Activated CD8-positive, alpha-beta memory T cell treated with anti-CD3 and anti-CD28 coated beads for 48 hours (primary cell): ENCODE data around the gene GFI1B.
"Not testable (repeated sequence)": the region's sequence is repeated elsewhere in the genome, so short reads cannot be mapped to it uniquely, and the experiment has no call there.

Source experiments
- DNase-seq, 3 experiments: peaks; one replicate each; pipeline ENCODE4 v3.0.0-alpha.2; 2020; ENCODE audit warnings: low read depth in 2 of 3, low spot score in 2 of 3

The GFI1B gene

DNA sequence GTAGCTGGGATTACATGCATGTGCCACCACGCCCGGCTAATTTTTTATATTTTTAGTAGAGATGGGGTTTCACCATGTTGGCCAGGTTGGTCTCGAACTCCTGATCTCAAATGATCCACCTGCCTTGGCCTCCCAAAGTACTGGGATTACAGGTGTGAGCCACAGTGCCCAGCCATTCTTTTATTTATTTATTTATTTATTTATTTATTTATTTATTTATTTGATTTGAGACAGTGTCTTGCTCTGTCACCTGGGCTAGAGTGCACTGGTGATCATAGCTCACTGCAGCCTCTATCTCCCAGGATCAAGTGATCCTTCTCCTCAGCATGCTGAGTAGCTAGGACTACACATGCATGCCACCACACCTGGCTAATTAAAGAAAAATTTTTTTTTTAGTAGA lies 10.6 kb upstream of the GFI1B start:
- DNase-seq: not testable (repeated sequence)

DNA sequence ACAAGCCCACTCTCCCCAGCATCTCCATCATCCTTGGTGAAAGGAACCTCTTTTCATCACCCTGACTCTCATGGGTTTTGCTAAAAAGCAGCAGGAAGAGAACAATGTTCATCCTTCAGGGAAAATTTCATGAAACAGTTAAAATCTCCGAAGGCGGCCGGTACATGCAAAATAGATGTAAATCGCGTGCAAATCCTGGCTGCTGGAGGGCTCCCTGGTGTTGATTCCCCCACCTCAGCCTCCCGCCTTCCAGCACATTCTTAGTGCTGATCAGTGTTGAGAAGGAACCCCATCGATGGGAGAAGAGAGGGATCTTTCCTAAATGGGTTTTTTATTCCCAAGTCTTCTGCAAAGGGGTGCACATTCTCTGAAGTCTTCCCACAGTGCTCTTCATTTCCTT lies 8.7 kb upstream of the GFI1B start:
- DNase-seq: no peak

DNA sequence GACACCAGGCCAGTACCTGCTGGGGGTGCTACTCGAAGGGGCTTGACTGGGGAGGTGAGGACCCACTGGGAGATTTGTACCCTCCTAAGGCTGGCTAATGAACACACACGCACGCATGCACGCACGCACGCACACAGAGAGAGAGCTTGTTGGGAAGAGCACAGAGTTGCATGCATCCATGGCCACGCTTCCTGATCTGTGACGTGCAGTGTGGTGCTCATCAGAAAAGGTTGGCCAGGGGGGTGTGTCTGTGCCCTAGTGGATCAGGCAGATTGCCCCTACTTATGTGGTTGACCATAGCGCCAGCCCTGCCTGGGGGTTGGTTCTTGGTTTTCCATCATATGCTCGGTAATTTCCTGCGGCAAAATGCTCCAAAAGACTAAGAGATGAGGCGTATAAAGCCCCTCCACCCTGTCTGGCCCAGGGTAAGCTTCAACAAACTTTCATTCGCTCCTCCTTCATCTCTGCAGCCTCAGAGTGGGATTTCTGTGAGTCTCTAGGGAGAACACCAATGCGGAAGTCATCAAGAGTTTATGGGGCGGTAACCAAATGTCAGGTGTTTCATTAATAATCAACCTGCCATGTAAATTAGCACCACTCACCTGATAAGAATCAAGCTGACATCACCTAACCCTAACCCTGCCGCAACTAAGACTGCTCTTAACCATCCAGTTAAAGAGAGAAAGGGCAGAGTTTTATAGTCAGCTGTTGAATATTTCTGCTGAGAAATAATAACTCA lies 8.0 kb upstream of the GFI1B start:
- no peak for DNase-seq

DNA sequence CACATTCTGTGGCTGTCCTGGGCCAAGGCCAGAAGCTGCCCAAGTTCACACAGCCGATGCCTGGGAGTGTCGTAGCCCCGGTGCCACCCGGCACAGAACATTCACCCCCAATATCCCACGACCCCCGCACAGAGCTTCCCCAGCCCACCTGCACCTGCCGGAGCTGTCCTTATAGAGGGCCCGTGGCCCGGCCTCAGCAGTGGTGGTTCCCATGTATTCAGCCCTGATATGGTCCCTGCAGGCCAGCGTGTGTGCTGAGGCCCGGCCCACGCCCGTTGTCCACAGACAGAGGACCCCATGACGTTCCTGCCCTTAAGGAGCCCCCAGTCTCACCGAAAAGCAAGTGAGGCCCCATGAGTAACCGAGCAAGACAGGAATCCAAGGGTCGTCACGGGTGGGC lies 5.3 kb upstream of the GFI1B start:
- DNase-seq: no peak

DNA sequence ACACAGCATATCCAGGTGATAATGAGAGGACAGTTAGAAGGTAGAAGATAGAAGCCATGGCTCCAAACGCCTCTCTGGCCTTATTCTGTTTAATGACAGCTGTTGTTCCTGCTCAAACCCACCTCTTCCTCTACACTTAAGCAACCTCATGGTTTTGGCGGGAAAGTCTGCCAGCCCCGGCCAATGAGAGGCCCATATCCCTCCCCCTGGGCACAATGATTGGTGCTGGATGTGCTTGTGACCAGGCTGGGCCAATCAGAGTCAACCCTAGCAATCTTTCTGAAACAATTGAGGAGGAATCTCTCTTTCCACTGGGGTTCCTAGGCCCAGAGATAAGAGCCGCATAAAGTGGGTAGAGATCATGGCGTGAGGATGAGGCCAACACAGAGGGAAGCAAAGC lies 4.8 kb upstream of the GFI1B start:
- no peak for DNase-seq

DNA sequence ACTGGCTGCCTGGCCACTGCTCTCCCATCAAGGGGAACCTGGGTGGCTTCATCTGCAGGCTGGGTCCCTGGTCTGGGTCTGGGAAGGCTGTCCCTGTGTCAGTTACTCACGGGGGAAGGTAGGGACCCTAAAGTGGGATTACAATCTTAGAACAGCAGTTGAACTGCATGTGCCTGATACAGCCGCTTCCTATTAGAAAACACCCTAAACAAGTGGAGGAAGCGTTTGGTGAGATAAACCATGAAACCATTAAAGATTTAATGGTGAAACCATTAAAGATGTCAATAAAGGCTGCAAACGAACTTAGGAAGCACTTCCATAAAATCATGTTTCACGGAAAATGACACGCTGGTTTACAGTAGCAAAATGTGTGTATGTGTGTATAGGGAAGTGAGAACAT lies 2.5 kb upstream of the GFI1B start:
- DNase-seq: no peak

DNA sequence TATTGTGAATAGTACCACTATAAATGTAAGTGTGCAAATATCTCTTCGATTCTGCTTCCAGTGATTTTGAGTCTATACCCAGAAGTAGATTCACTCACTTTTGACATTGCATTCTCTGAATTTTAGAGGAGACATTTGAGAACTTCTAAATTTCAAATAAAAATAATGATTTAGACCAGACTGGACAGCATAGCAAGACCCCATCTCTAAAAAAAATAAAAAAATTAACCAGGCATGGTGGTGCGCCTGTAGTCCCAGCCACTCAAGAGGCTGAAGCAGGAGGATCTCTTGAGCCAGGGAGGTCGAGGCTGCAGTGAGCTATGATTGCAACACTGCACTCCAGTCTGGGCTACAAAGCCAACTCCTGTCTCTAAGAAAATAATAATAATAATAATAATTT lies 1.9 kb upstream of the GFI1B start:
- DNase-seq: no peak

DNA sequence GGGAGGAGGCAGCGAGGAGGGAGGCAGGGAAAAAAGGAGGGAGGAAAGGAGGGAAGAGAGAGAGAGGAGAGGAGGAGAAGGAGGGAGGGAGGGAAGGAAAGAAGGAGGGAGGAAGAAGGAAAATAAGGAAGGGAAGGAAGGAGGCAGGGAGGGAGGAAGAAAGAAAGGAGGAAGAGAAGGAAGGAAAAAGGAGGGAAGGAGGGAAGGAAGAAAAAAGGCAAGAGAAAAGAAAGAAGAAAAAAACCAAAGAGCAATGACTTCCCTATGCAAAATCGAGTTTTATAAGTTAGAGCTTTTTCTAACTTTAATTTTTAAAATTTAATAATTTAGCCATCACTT lies 413 bp upstream of the GFI1B start:
- no peak for DNase-seq

DNA sequence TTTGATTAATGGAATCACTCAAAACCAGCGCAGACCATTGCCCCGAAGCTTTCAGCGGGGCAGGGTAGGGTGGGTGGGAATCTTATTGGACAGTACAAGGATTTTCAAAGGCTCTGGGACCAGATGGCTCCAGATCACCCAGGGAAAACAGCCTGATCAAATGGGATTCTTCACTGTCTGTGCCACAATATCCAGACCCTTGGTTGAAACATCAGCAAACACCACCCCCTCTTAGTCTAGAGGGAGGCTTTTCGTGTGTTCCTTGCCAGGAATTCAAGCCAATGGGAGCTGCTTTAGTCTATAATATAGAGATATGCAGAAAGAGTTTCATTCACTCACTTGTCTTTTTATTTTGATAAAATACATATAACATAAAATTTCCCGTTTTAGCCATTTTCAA lies 1.7 kb downstream of the GFI1B start:
- no peak for DNase-seq

DNA sequence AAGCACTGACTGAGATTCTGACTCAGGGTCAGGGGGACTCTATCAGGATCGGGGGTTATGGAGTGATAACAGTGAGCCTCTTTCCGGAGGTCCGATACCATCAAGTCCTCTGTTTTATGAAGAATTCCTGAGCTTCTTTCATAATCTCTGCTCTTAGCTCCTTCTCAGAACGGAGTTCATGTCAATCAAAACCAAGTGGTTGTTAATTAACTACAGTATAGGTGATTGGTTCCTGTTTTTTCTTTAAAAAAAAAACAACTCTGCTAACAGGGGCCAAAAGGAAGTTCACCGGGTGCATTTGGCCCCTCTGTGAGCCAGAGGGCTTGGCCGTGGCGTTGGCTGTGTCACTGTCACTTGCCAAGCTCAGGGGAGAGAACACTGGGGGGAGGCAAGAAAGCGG lies 4.0 kb downstream of the GFI1B start:
- DNase-seq: no peak

DNA sequence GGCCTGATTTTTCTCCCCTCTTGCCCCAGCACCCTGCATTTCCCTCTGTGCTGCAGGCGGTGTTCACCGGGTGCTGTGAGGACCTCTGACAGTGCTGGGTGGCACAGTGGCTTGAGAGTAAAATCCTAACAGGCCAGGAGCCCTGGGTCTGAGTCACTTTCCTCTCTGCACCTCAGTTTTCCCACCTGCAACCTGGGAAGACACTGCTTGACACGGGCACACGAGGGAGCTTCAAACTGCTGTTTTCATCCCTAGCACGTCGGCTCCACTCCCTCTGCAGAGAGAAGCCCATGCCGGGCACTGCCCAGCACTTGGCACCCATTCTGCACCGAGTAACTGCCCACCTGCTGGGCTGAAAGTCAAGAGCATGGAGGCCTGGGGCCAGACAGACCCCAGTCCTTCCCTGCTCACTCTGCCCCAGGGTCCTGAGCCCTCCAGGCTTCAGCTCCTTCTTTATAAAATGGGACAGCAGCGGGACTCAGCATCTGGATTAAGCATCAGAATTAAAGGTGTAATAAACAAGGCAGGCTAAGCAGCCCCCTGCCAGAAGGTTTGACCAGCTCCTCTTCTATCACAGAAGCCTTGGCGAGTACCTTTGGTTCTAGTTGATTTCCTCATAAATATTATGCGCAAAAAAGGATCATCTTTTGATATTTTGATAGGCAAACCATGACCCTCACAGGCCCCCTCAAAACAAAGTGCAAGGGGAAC lies 5.2 kb downstream of the GFI1B start:
- DNase-seq: no peak

DNA sequence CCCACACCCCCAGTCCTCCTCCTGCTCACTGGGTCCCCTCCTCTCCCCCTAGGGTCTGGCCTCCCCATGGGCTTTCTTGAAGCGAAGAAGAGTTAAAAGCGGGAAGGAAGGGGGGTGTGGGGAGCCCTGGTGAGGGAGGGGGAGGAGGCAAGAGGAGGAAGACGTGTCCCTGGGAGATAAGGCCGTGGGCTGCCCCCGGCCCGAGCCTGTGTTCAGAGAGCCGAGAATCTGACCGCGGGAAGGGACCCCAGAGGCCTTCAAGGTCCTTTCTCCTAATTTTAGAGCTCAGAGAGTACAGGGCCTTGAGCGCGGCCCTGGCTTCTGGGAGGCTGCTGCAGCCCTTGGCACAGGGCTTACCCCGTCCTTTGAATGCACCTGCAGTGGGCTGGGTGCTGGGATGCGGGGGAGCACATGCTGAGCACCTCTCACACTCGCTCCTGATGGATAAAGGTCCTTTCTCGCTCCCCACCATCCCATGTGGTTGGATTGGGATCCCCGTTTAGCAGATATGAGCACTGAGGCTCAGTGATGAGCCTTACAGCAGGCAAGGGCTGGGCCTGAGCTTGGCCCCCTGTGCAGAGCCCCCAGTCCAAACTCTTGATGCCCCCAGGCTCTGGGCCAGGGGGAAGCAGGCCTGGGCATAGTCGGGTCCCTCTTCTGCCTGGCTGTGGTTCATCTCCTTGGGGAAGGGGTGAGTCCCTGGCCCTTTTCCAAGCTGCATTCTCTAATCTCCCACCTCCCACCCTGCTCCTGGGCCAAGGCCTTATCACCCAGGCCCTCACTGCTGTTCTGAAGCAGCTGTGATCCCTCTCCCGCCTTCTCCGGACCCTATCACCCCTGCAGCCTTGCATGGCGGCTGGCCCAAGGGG lies 5.9 kb downstream of the GFI1B start:
- no peak for DNase-seq

DNA sequence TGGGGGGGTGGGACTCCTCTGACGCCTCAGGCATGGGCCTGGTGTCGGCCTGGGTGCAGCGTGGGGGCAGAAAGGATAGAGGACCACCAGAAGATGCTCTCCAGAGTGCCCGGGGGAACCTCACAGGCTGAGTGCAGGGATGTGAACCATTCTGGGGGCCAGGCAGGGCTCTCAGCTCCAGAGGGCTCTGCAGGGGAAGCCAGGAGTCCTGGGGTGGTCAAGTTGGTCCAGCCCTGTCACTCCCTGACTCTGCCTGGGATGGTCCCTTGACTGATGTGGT lies 6.5 kb downstream of the GFI1B start:
- no peak for DNase-seq

DNA sequence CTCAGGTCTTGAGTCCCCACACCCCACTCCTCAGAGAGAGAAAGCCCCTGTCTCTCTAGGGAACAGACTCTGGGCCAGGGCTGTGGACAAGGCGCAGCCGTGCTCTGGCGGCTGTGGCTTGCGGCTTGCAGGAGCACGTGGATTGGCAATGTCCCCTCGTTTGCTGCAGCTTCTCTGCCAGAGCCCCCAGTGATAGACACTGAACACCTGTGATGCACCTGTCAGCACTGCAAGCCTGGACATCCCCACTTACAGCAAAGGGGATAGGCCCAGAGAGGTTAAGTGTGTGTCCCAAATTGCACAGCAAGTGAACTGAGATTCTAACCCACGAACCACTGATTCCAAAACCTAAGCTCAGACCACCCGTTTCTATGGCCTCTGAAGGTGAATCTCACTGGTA lies 7.0 kb downstream of the GFI1B start:
- DNase-seq: no peak

DNA sequence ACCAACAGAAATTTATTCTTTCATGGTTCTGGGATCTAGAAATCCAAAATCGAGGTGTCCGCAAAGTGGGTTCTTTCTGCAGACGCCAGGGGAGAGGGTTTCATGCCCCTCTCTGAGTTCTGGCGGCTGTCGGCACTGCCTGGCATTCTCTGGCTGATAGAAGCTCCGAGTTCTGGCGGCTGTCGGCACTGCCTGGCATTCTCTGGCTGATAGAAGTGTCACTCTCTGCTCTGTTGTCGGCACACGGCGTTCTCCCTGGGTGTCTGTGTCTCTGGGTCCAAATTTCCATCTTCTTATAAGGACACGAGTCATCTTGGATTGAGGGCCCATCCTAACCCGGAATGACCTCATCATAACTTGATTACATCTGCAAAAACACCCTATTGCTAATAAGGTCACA lies 7.6 kb downstream of the GFI1B start:
- no peak for DNase-seq

DNA sequence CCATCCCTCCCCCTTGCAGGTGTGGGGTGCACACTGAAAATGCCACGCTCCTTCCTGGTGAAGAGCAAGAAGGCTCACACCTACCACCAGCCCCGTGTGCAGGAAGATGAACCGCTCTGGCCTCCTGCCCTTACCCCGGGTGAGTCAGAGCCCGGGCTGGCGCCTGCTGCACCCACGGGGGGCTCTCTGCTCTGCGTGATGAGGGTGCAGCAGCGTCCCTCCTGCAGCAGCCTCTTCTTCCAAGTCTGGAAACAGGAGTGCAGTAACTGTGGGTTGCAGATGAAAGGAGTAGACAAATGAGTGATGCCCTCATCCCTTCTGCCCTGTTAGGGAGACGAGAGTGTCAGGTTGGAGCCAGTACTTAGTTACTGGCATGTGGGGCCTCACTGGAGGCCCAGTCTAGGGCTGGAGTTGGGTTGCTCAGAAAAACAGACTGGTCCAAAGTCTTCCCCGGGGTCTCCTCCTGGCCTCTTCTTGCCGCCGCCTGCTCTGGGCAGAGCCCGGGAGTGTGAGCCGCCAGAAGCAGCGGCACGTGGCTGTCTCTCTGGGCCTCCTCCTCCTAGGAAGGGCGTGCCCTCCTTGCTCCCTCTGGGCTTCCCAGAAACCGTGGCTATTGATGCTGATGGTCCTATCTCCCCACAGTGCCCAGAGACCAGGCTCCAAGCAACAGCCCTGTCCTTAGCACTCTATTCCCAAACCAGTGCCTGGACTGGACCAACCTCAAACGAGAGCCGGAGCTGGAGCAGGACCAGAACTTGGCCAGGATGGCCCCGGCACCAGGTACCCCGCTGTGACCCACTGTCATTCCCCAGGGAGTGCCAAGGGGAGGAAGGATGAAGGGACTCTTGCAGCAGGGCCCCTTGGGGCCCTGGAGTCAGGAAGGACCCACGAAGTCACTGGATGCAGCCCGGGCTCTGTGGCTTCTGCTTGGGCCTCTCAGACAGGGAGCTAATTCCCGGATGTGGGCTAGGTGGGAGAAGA lies 8.4 kb downstream of the GFI1B start:
- no peak for DNase-seq

DNA sequence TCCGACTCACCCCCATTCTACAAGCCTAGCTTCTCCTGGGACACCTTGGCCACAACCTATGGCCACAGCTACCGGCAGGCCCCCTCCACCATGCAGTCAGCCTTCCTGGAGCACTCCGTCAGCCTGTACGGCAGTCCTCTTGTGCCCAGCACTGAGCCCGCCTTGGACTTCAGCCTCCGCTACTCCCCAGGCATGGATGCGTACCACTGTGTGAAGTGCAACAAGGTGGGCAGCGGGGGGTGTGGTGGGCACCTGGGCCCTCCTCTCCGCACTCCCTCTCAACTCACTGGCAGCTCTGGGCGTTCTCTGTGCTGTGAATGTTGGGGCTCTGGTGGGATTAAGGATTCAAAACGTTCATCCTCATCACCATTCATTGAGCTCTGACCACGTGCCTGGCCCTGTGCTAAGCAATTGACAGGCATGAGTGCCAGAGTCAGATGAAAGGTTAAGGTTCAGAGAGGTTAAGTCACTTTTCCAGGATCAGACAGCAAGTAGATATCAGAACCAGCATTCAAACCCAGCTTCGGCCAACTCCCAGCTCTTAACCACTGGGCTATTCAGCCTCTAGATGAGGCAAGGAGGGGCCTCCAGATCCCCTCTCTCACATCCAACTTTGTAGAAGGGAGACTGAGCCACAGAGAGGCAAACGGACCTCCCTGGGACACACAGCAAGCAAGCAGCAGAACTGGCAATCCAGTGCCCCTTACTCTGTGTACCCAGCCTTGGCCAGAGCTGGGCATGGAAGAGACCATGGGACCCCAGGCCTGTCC lies 9.9 kb downstream of the GFI1B start:
- no peak for DNase-seq

DNA sequence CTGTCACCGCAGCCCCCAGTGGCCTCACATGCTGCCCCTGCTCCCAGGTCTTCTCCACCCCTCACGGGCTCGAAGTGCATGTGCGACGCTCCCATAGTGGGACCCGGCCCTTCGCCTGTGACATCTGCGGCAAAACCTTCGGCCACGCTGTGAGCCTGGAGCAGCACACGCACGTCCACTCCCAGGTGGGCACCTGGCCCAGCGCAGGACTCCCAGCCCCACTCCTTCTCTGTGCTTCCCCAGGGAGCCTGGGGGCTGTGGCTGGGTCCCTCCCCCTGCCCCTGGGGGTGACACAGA lies 10.5 kb downstream of the GFI1B start:
- DNase-seq: no peak

DNA sequence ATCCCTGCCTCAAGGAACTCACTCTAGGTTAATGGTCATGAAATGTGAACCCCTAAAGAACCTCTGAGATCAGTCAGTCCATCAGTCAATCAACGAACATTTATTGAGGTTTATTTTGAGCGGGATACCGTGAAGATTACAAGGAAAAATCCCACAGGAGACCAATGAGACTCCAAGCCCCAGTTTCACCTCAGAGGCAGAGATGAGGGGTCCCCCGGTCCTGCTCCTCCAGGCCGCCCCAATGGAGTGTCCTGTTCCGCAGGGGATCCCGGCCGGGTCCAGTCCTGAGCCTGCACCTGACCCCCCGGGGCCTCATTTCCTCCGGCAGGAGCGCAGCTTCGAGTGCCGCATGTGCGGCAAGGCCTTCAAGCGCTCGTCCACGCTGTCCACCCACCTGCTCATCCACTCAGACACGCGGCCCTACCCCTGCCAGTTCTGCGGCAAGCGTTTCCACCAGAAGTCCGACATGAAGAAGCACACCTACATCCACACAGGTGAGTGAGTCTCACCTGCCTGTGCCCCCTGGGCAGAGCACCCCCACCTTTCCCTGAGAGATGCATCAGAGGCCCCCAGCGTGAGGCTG lies 11.0 kb downstream of the GFI1B start:
- DNase-seq: no peak

DNA sequence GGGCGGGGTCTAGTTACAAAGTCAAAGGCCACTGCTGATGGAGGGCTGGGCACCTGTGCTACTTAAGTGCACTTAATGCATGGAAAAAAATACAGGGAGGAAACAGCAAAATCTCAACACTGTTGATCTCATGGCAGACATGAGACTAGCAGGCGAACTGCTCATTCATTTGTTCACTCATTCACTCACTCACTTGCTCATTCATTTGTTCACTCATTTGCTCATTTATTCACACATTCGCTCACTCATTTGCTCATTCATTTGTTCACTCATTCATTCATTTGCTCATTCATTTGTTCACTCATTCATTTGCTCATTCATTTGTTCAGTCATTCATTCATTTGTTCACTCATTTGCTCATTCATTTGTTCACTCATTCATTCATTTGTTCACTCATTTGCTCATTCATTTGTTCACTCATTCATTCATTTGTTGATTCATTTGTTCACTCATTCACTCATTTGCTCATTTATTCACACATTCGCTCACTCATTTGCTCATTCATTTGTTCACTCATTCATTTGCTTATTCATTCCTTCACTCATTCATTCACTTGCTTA lies 11.6 kb downstream of the GFI1B start:
- not testable (repeated sequence) for DNase-seq
